ENCODE measurements around the gene PARD3B. TPM values are rescaled to one million over a fixed set of nuclear protein-coding genes. Genes with fewer than 3 reads are reported as not detected.

PARD3B gene
- total RNA-seq, 2 donors from 2014 or later: 0.52 TPM; not detected in 1

GRCh38 chr2:204560902-204561301, 15.6 kb downstream of the PARD3B start:
- H3K27ac Mint-ChIP-seq: no peak overlapping the region
- H3K4me1 Mint-ChIP-seq (ENCODE audit: low read depth in 2 of 2): no peaks in the 10 kb centered on the region
- peaks cover 4% of the 10 kb centered on the region for H3K9me3 Mint-ChIP-seq
- no peaks in the 10 kb centered on the region for H3K36me3 Mint-ChIP-seq
- peaks cover 0 to 8% of the 10 kb centered on the region in 2 donors for H3K27me3 Mint-ChIP-seq
- ATAC-seq (no peak), DNase-seq (ENCODE audit: low spot score) (no peak)
- no peak overlapping the region for H3K4me3 Mint-ChIP-seq

DNA sequence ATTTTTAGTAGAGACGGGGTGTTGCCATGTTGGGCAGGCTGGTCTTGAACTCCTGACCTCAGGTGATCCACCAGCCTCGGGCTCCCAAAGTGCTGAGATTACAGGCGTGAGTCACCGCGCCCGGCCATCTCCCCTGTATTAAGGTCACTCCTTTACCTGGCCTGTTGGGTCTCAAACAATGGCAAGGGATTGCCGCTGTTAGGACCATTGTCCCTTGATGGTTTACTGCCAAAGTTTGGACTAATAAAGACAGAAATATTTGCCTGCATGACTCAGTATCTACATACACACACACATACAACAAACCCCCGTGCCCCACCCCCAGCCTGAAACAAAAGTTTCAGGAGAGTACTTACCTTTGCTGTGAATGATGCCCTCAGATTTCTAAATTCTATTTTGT, 16.5 kb downstream of the PARD3B start:
- H3K27ac Mint-ChIP-seq: no peak overlapping the region
- ATAC-seq (no peak), DNase-seq (ENCODE audit: low spot score) (no peak)
- H3K9me3 Mint-ChIP-seq: peaks cover 4% of the 10 kb centered on the region
- H3K36me3 Mint-ChIP-seq: no peaks in the 10 kb centered on the region
- H3K4me3 Mint-ChIP-seq: no peak overlapping the region
- peaks cover 0 to 8% of the 10 kb centered on the region in 2 donors for H3K27me3 Mint-ChIP-seq
- no peaks in the 10 kb centered on the region for H3K4me1 Mint-ChIP-seq (ENCODE audit: low read depth in 2 of 2)

GRCh38 chr2:204566439-204566838, 21.2 kb downstream of the PARD3B start:
- H3K4me3 Mint-ChIP-seq: no peak overlapping the region
- H3K27ac Mint-ChIP-seq: no peak overlapping the region
- no peak for DNase-seq (ENCODE audit: low spot score)
- H3K9me3 Mint-ChIP-seq: peaks cover 2% of the 10 kb centered on the region
- ATAC-seq: no peak
- H3K36me3 Mint-ChIP-seq: no peaks in the 10 kb centered on the region
- H3K27me3 Mint-ChIP-seq: no peaks in the 10 kb centered on the region
- H3K4me1 Mint-ChIP-seq (ENCODE audit: low read depth in 2 of 2): no peaks in the 10 kb centered on the region

- DNase-seq (ENCODE audit: low spot score): no peak
- H3K36me3 Mint-ChIP-seq: no peaks in the 10 kb centered on the region
- no peaks in the 10 kb centered on the region for H3K9me3 Mint-ChIP-seq
- no peaks in the 10 kb centered on the region for H3K4me1 Mint-ChIP-seq (ENCODE audit: low read depth in 2 of 2)
- ATAC-seq: no peak
- no peak overlapping the region for H3K4me3 Mint-ChIP-seq
- no peaks in the 10 kb centered on the region for H3K27me3 Mint-ChIP-seq
- H3K27ac Mint-ChIP-seq: no peak overlapping the region
Measured at GRCh38 chr2:204570421-204570820, 25.1 kb downstream of the PARD3B start.

DNA sequence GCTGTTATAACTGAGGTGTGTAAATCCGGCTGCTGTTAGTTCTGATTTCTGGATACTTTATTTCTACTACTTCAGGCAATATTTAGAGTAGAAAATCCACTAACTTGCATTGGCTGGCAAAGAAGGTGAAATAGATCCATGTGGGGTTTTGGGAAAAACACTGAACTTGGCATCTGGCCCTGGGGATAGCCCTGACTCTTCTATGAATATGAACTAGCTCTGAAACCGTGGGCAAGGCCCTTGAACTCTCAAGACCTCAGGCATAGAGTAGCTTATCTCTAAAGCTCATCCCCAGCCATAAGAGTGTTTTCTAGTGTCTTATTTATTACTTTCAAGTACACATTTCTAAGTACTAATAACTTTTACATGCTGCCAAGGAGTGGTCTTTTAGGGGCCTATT, 25.8 kb downstream of the PARD3B start:
- H3K36me3 Mint-ChIP-seq: no peaks in the 10 kb centered on the region
- ATAC-seq (no peak), DNase-seq (ENCODE audit: low spot score) (no peak)
- no peaks in the 10 kb centered on the region for H3K4me1 Mint-ChIP-seq (ENCODE audit: low read depth in 2 of 2)
- H3K9me3 Mint-ChIP-seq: no peaks in the 10 kb centered on the region
- H3K27me3 Mint-ChIP-seq: no peaks in the 10 kb centered on the region
- H3K27ac Mint-ChIP-seq: no peak overlapping the region
- no peak overlapping the region for H3K4me3 Mint-ChIP-seq

DNA sequence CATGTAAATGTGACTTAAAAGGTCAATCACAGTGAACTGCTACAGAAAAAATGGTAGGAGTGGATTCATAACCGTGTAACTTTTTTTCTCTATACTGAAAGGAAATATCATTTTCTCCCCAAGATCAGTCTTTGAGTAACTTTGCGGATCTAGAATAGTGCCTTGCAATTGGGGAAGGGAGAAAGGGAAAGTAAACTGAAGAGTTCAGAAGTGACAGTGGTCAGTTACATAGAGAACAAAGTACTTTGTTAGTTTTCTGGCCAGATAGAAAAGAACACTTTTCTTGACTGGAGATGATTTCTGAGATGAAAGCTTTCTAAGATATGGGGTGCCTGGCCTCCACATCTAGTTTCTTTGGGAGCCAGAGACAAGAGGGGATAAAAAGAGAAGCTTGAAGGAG, 26.6 kb downstream of the PARD3B start:
- H3K4me1 Mint-ChIP-seq (ENCODE audit: low read depth in 2 of 2): no peaks in the 10 kb centered on the region
- no peak for DNase-seq (ENCODE audit: low spot score)
- H3K27ac Mint-ChIP-seq: no peak overlapping the region
- no peaks in the 10 kb centered on the region for H3K27me3 Mint-ChIP-seq
- no peak overlapping the region for H3K4me3 Mint-ChIP-seq
- no peaks in the 10 kb centered on the region for H3K36me3 Mint-ChIP-seq
- ATAC-seq: no peak
- H3K9me3 Mint-ChIP-seq: no peaks in the 10 kb centered on the region

DNA sequence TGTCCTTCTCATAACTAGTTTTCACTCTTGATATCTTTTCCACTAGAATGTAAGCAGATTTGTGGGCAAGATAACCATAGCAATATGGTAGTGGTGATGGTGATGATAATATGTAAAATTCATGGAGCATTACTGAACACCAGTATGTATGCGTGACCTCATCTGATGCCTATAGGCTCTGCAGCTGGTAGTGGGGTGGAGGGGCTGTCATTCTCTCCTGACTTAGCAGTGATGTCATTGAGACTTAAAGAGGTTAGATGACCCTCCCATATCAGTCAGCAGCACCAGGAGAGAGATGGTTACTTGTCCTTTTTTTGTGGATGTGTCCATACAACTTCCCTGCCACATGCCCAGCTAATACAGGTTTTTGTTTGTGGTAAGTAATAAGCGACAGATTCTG, 27.9 kb downstream of the PARD3B start:
- H3K36me3 Mint-ChIP-seq: no peaks in the 10 kb centered on the region
- ATAC-seq (peak in 1 of 2 donors; percentile 33), DNase-seq (ENCODE audit: low spot score) (no peak)
- H3K4me3 Mint-ChIP-seq: no peak overlapping the region
- H3K4me1 Mint-ChIP-seq (ENCODE audit: low read depth in 2 of 2): no peaks in the 10 kb centered on the region
- H3K9me3 Mint-ChIP-seq: no peaks in the 10 kb centered on the region
- no peaks in the 10 kb centered on the region for H3K27me3 Mint-ChIP-seq
- no peak overlapping the region for H3K27ac Mint-ChIP-seq

DNA sequence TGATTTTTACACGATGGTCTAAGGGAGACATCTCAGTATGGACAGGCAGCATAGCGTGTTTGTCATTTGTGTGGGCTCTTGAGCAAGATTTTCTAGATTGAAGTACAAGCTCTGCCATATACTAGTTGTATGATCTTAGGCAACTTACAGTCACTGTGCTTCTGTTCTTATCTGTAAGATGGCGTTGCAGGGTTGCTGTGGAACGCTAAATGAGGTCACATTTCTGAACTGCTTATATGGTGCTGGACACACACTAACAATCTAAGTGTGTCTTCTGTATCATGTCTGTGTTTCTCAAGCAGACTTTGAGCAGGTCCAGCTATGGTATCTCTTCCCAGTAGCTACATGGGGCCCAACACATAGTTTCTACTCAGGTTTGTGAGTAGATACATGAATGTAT, 29.2 kb downstream of the PARD3B start:
- no peaks in the 10 kb centered on the region for H3K9me3 Mint-ChIP-seq
- ATAC-seq (no peak), DNase-seq (ENCODE audit: low spot score) (no peak)
- no peak overlapping the region for H3K4me3 Mint-ChIP-seq
- no peaks in the 10 kb centered on the region for H3K27me3 Mint-ChIP-seq
- no peak overlapping the region for H3K27ac Mint-ChIP-seq
- no peaks in the 10 kb centered on the region for H3K4me1 Mint-ChIP-seq (ENCODE audit: low read depth in 2 of 2)
- H3K36me3 Mint-ChIP-seq: no peaks in the 10 kb centered on the region

- DNase-seq (ENCODE audit: low spot score) (no peak), ATAC-seq (no peak)
- H3K9me3 Mint-ChIP-seq: no peaks in the 10 kb centered on the region
- H3K36me3 Mint-ChIP-seq: no peaks in the 10 kb centered on the region
- no peaks in the 10 kb centered on the region for H3K4me1 Mint-ChIP-seq (ENCODE audit: low read depth in 2 of 2)
- H3K27ac Mint-ChIP-seq: no peak overlapping the region
- H3K4me3 Mint-ChIP-seq: no peak overlapping the region
- no peaks in the 10 kb centered on the region for H3K27me3 Mint-ChIP-seq
Measured at GRCh38 chr2:204575463-204575862, 30.2 kb downstream of the PARD3B start.

DNA sequence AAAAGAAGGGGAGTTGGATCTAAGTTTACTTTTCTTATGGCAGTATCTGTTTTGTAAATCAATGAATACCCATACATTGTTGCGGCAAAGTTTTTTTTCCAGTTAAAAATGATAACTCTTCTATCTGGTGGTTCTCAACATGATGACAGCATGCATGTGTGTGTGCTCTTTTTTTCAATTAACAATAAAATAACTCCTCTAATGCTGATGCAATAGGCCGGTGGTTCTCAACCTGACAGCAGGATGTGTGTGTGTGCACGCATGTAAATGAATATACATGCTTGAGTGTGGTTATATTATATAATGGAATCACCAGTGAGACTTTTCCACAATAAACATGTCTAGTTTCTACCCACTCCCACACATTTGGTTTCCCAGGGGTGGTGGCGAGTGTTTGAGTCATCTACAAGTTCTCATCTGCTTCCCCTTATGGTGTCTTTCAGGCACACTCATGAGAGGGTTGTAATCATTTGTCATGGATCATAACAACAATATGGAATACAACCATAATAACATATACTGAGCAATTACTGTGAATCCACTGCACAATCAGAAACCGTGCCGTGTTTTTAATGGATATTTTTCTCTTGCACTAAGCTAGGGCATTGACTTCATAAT, 31.2 kb downstream of the PARD3B start:
- no peaks in the 10 kb centered on the region for H3K27me3 Mint-ChIP-seq
- no peak overlapping the region for H3K27ac Mint-ChIP-seq
- no peaks in the 10 kb centered on the region for H3K9me3 Mint-ChIP-seq
- no peaks in the 10 kb centered on the region for H3K36me3 Mint-ChIP-seq
- DNase-seq (ENCODE audit: low spot score) (no peak), ATAC-seq (no peak)
- H3K4me3 Mint-ChIP-seq: no peak overlapping the region
- no peaks in the 10 kb centered on the region for H3K4me1 Mint-ChIP-seq (ENCODE audit: low read depth in 2 of 2)

- DNase-seq (ENCODE audit: low spot score): no peak
- no peak overlapping the region for H3K27ac Mint-ChIP-seq
Measured at GRCh38 chr2:204578928-204579598, 33.8 kb downstream of the PARD3B start.

GRCh38 chr2:204581946-204582345, 36.7 kb downstream of the PARD3B start:
- no peak for ATAC-seq
- Mint-ChIP-seq H3K27ac (no peak overlapping the region), H3K36me3 (no peaks in the 10 kb centered on the region), H3K4me1 (ENCODE audit: low read depth in 2 of 2) (no peaks in the 10 kb centered on the region), H3K9me3 (no peaks in the 10 kb centered on the region), H3K4me3 (no peak overlapping the region), H3K27me3 (no peaks in the 10 kb centered on the region)
- no peak for DNase-seq (ENCODE audit: low spot score)

More at GRCh38 chr2:204578928-204579598, 33.8 kb downstream of the PARD3B start:
- Mint-ChIP-seq H3K4me3 (no peak overlapping the region), H3K9me3 (no peaks in the 10 kb centered on the region), H3K27me3 (no peaks in the 10 kb centered on the region), H3K4me1 (ENCODE audit: low read depth in 2 of 2) (no peaks in the 10 kb centered on the region), H3K36me3 (no peaks in the 10 kb centered on the region)
- no peak for ATAC-seq

GRCh38 chr2:204583773-204584172, 38.5 kb downstream of the PARD3B start:
- no peak overlapping the region for H3K27ac Mint-ChIP-seq
- H3K4me3 Mint-ChIP-seq: no peak overlapping the region
- no peaks in the 10 kb centered on the region for H3K36me3 Mint-ChIP-seq
- no peak for ATAC-seq
- no peaks in the 10 kb centered on the region for H3K27me3 Mint-ChIP-seq
- H3K4me1 Mint-ChIP-seq (ENCODE audit: low read depth in 2 of 2): no peaks in the 10 kb centered on the region
- no peaks in the 10 kb centered on the region for H3K9me3 Mint-ChIP-seq
- no peak for DNase-seq (ENCODE audit: low spot score)

DNA sequence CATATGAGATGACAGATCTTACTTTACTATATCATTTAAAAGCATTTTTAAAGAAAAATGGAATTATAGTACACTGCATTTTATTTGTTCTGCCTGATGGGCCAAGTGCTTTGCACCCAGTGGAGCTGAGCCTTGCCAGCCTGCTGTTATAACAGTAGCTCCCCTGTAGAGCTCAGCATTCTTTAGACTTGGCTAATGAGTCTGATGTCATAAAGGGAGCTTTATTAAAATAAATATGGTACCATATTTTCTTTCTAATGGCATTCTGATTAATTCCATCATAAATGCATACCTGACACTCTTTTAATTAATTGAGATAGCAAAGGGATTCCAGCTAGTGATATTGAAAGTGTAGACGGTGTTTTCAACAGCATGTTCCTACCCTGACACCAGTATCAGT, 40.7 kb downstream of the PARD3B start:
- no peak for ATAC-seq
- no peak overlapping the region for H3K27ac Mint-ChIP-seq
- H3K36me3 Mint-ChIP-seq: peaks cover 5% of the 10 kb centered on the region
- H3K4me1 Mint-ChIP-seq (ENCODE audit: low read depth in 2 of 2): no peaks in the 10 kb centered on the region
- peaks cover 6% of the 10 kb centered on the region for H3K9me3 Mint-ChIP-seq
- no peak for DNase-seq (ENCODE audit: low spot score)
- H3K4me3 Mint-ChIP-seq: no peak overlapping the region
- no peaks in the 10 kb centered on the region for H3K27me3 Mint-ChIP-seq

Measured in natural killer cell treated with Interleukin-12 subunit alpha and Interleukin-12 subunit beta and Interleukin-15 and Interleukin-18, amount 100 ng/mL, for 72 hours (primary cell).